CD4-positive, alpha-beta memory T cell (primary cell): ENCODE results near the gene ARID1B. TPM values are rescaled to one million over a fixed set of nuclear protein-coding genes. Genes with fewer than 3 reads are reported as not detected.

Experiments
- CTCF ChIA-PET: fragments of 350-600 bp; sonication (Branson Sonifier 250); formaldehyde crosslinking; loops from one replicate; lab custom pipeline; 2021; ENCODE audit warnings: inconsistent platforms; ENCODE audit not compliant: partially characterized antibody; lab: Charles Lee
- POLR2A ChIA-PET: fragments of 350-600 bp; sonication (Branson Sonifier 250); formaldehyde crosslinking; loops from one replicate; lab custom pipeline; 2021; ENCODE audit not compliant: partially characterized antibody; lab: Charles Lee
- DNase-seq, 5 donors: peaks; one replicate each; pipeline versions ENCODE4 v3.0.0 to v3.0.0-alpha.2; 2020 to 2022; ENCODE audit warnings: mixed read lengths in 1 of 5
- H3K27ac ChIP-seq: one replicate; pipeline ENCODE4 v1.7.0; 2013; ENCODE audit warnings: low read depth, low read length
- H3K27me3 ChIP-seq: 2 replicates; pipeline ENCODE4 v1.7.0; 2013; ENCODE audit warnings: mild to moderate bottlenecking, low read length, moderate library complexity; ENCODE audit not compliant: insufficient read depth
- H3K36me3 ChIP-seq: 2 replicates; pipeline ENCODE4 v1.7.0; 2013; ENCODE audit warnings: mild to moderate bottlenecking, low read length, moderate library complexity; ENCODE audit not compliant: insufficient read depth
- H3K4me1 ChIP-seq: 2 replicates; pipeline ENCODE4 v1.7.0; 2013; ENCODE audit warnings: mild to moderate bottlenecking, low read length, moderate library complexity; ENCODE audit not compliant: insufficient read depth
- H3K4me3 ChIP-seq, 2 donors: one replicate each; pipeline ENCODE4 v1.7.0; 2013; ENCODE audit warnings: low read length in 2 of 2, mild to moderate bottlenecking in 1 of 2
- H3K9me3 ChIP-seq, 2 donors: one replicate each; pipeline ENCODE4 v1.7.0; 2013; ENCODE audit warnings: low read length in 2 of 2, control low read depth in 1 of 2; ENCODE audit not compliant: control insufficient read depth in 1 of 2
- H3K27ac Mint-ChIP-seq, 7 donors: one replicate each; pipeline ENCODE4 v1.8.0; 2020 to 2021; ENCODE audit warnings: mixed read lengths in 7 of 7, mild to moderate bottlenecking in 6 of 7, inconsistent platforms in 3 of 7, moderate library complexity in 3 of 7
- H3K27me3 Mint-ChIP-seq, 2 donors: one replicate each; pipeline ENCODE4 v1.8.0; 2020 to 2021; ENCODE audit warnings: mixed read lengths in 2 of 2
- H3K36me3 Mint-ChIP-seq, 2 donors: one replicate each; pipeline ENCODE4 v1.8.0; 2020 to 2021; ENCODE audit warnings: mixed read lengths in 2 of 2, inconsistent platforms in 1 of 2, mild to moderate bottlenecking in 1 of 2
- H3K4me1 Mint-ChIP-seq, 4 donors: one replicate each; pipeline ENCODE4 v1.8.0; 2020 to 2021; ENCODE audit warnings: mixed read lengths in 4 of 4, mild to moderate bottlenecking in 1 of 4
- H3K4me3 Mint-ChIP-seq, 8 donors: one replicate each; pipeline ENCODE4 v1.8.0; 2020 to 2021; ENCODE audit warnings: mixed read lengths in 8 of 8, mild to moderate bottlenecking in 7 of 8, moderate library complexity in 6 of 8, inconsistent platforms in 3 of 8
- H3K9me3 Mint-ChIP-seq, 8 donors: one replicate each; pipeline ENCODE4 v1.8.0; 2020 to 2021; ENCODE audit warnings: mixed read lengths in 8 of 8, mild to moderate bottlenecking in 5 of 8, inconsistent platforms in 3 of 8, moderate library complexity in 1 of 8
- intact Hi-C: fragments of 100-400 bp; cut with micrococcal nuclease; formaldehyde crosslinking; loops from one replicate; pipeline ENCODE4 v1.15.1; 2023
- polyA plus RNA-seq, 2 donors: library from polyadenylated mRNA; unstranded; fragments of 300-500 nt; fragmentation: Illumina TruSeq; gene quantifications; one replicate each; pipeline ENCODE4 v1.2.3, GENCODE V29; 2021
- total RNA-seq, 2 experiments: library from RNA; stranded (reverse); gene quantifications; one replicate each; pipeline ENCODE4 v1.2.3, GENCODE V29; 2021

ARID1B gene
- total and polyA plus RNA-seq, 4 experiments from 2014 or later: 5.4 to 131 (median 72.4) TPM

DNA sequence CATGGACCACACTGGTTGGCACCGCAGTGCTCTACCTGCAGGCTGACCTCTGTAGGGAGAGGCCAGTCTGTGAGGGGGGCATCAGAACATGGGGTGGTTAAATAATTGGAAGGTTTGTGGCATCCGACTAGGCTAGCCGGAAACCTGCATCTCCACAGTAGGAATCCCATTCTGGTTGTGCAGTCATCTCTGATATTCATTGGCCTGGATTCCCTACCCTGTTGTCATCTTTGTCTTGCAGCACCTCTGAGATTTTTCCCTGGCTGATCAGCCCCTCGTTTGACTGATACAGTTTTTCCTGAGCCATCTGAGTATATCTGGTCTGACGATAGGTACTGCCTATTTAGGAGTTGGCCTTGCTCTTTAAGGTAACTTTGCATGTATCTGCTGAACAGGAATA lies 286.7 kb downstream of the ARID1B start:
- intact Hi-C loops: no loop called here
- no peak for DNase-seq
- H3K4me1 ChIP-seq: peaks cover 42% of the 10 kb centered on the region
- H3K36me3 ChIP-seq: no peaks in the 10 kb centered on the region
- Mint-ChIP-seq H3K4me1 (peaks cover 30 to 59% (median 40%) of the 10 kb centered on the region in 4 donors), H3K4me3 (no peak overlapping the region), H3K9me3 (no peaks in the 10 kb centered on the region), H3K27me3 (no peaks in the 10 kb centered on the region), H3K27ac (peak overlapping the region in 2 of 7 donors; percentile 36 to 51), H3K36me3 (peaks cover 3 to 4% of the 10 kb centered on the region in 2 donors)
- H3K27ac ChIP-seq: no peak overlapping the region
- H3K9me3 ChIP-seq: no peaks in the 10 kb centered on the region
- POLR2A ChIA-PET: interaction anchor here (1.0 kb wide), 1 partner anchor 11 kb away, joined by 3 read pairs; no protein-coding TSS in a partner anchor
- no peak overlapping the region for H3K4me3 ChIP-seq
- CTCF ChIA-PET: no interaction called here
- no peaks in the 10 kb centered on the region for H3K27me3 ChIP-seq

- H3K36me3 Mint-ChIP-seq: peaks cover 3 to 4% of the 10 kb centered on the region in 2 donors
- H3K27me3 Mint-ChIP-seq: no peaks in the 10 kb centered on the region
- Histone ChIP-seq H3K4me1 (peaks cover 46% of the 10 kb centered on the region), H3K36me3 (no peaks in the 10 kb centered on the region), H3K4me3 (no peak overlapping the region), H3K9me3 (no peaks in the 10 kb centered on the region), H3K27me3 (no peaks in the 10 kb centered on the region), H3K27ac (no peak overlapping the region)
- no peaks in the 10 kb centered on the region for H3K9me3 Mint-ChIP-seq
- CTCF ChIA-PET: no interaction called here
- H3K4me1 Mint-ChIP-seq: peaks cover 28 to 61% (median 41%) of the 10 kb centered on the region in 4 donors
- POLR2A ChIA-PET: interaction anchor here (1.0 kb wide), 1 partner anchor 10 kb away, joined by 3 read pairs; no protein-coding TSS in a partner anchor
- no peak for DNase-seq
- intact Hi-C loops: no loop called here
- H3K27ac Mint-ChIP-seq: no peak overlapping the region
- H3K4me3 Mint-ChIP-seq: no peak overlapping the region
These were observed 287.3 kb downstream of the ARID1B start for GRCh38 chr6:157064502-157064901.

GRCh38 chr6:157065366-157065765 lies 288.2 kb downstream of the ARID1B start:
- no peaks in the 10 kb centered on the region for H3K36me3 ChIP-seq
- ChIA-PET CTCF (no interaction called here), POLR2A (no interaction called here)
- H3K27ac ChIP-seq: no peak overlapping the region
- Mint-ChIP-seq H3K36me3 (peaks cover 3 to 4% of the 10 kb centered on the region in 2 donors), H3K9me3 (no peaks in the 10 kb centered on the region), H3K27me3 (no peaks in the 10 kb centered on the region), H3K27ac (peak overlapping the region in 1 of 7 donors; percentile 70), H3K4me1 (peaks cover 26 to 59% (median 46%) of the 10 kb centered on the region in 4 donors), H3K4me3 (no peak overlapping the region)
- no peaks in the 10 kb centered on the region for H3K27me3 ChIP-seq
- intact Hi-C loops: no loop called here
- H3K9me3 ChIP-seq: no peaks in the 10 kb centered on the region
- H3K4me3 ChIP-seq: no peak overlapping the region
- DNase-seq: no peak
- H3K4me1 ChIP-seq: peaks cover 42% of the 10 kb centered on the region

GRCh38 chr6:157066781-157067491 lies 289.8 kb downstream of the ARID1B start:
- Histone ChIP-seq H3K36me3 (no peaks in the 10 kb centered on the region), H3K27me3 (no peaks in the 10 kb centered on the region), H3K9me3 (no peaks in the 10 kb centered on the region), H3K4me3 (no peak overlapping the region), H3K4me1 (peaks cover 42% of the 10 kb centered on the region), H3K27ac (no peak overlapping the region)
- no peaks in the 10 kb centered on the region for H3K27me3 Mint-ChIP-seq
- H3K27ac Mint-ChIP-seq: peak overlapping the region in 1 of 7 donors; percentile 37
- DNase-seq: no peak
- intact Hi-C loops: no loop called here
- no peaks in the 10 kb centered on the region for H3K9me3 Mint-ChIP-seq
- ChIA-PET POLR2A (interaction anchor here (0.7 kb wide), 1 partner anchor 35 kb away, joined by 3 read pairs; no protein-coding TSS in a partner anchor), CTCF (no interaction called here)
- peak overlapping the region in 1 of 8 donors; percentile 36 for H3K4me3 Mint-ChIP-seq
- H3K36me3 Mint-ChIP-seq: peaks cover 3 to 4% of the 10 kb centered on the region in 2 donors
- peaks cover 27 to 55% (median 44%) of the 10 kb centered on the region in 4 donors for H3K4me1 Mint-ChIP-seq

GRCh38 chr6:157067507-157067906 lies 290.3 kb downstream of the ARID1B start:
- no peak for DNase-seq
- Mint-ChIP-seq H3K4me1 (peaks cover 28 to 59% (median 44%) of the 10 kb centered on the region in 4 donors), H3K36me3 (peaks cover 3 to 4% of the 10 kb centered on the region in 2 donors), H3K9me3 (no peaks in the 10 kb centered on the region), H3K27ac (peak overlapping the region in 2 of 7 donors; percentile 76 to 77), H3K4me3 (peak overlapping the region in 1 of 8 donors; percentile 58), H3K27me3 (no peaks in the 10 kb centered on the region)
- CTCF ChIA-PET: no interaction called here
- peaks cover 42% of the 10 kb centered on the region for H3K4me1 ChIP-seq
- no peak overlapping the region for H3K4me3 ChIP-seq
- no peak overlapping the region for H3K27ac ChIP-seq
- H3K9me3 ChIP-seq: no peaks in the 10 kb centered on the region
- POLR2A ChIA-PET: interaction anchor here (0.7 kb wide), 1 partner anchor 34 kb away, joined by 3 read pairs; no protein-coding TSS in a partner anchor
- H3K36me3 ChIP-seq: no peaks in the 10 kb centered on the region
- intact Hi-C loops: no loop called here
- no peaks in the 10 kb centered on the region for H3K27me3 ChIP-seq

DNA sequence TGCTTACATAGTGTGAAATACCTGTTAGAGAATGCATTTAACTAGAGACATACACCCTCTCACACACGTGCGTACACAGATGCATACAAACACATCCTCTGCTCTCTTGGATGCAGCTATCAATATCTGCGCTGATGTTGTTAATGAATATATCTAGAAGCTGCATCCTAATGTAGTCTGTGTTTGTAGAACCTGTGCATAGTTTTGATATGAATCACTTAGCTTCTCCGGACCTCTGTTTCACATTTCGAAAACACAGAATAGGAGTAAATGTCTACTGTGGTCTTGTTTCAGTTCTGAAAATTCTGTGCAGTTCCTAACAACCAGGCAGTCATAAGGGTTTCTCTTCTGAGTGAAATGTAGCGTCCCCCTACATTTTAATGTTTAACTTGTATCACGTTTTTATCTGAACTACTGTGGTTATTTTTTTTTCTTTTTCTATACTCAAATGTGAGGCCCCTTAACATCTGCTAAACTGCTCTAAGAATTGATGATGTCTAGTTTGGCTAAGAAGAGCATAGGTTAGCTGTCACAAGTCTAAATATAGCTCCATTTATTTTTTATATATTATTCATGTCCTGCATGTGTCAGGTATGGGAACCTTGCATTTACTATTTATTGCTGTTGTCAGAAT lies 291.6 kb downstream of the ARID1B start:
- ChIA-PET POLR2A (interaction anchor here (0.7 kb wide), 1 partner anchor 129 kb away, joined by 5 read pairs; no protein-coding TSS in a partner anchor), CTCF (interaction anchor here (1.6 kb wide), 1 partner anchor 18 kb away, joined by 3 read pairs; no protein-coding TSS in a partner anchor)
- H3K36me3 Mint-ChIP-seq: peaks cover 3 to 9% of the 10 kb centered on the region in 2 donors
- H3K9me3 Mint-ChIP-seq: no peaks in the 10 kb centered on the region
- no peak for DNase-seq
- no peaks in the 10 kb centered on the region for H3K9me3 ChIP-seq
- no peak overlapping the region for H3K4me3 ChIP-seq
- H3K36me3 ChIP-seq: no peaks in the 10 kb centered on the region
- H3K27me3 Mint-ChIP-seq: no peaks in the 10 kb centered on the region
- peaks cover 34% of the 10 kb centered on the region for H3K4me1 ChIP-seq
- intact Hi-C loops: no loop called here
- H3K4me3 Mint-ChIP-seq: peak overlapping the region in 6 of 8 donors; percentile 20 to 63 (median 48)
- peaks cover 27 to 51% (median 37%) of the 10 kb centered on the region in 4 donors for H3K4me1 Mint-ChIP-seq
- peak overlapping the region in 2 of 7 donors; percentile 64 to 82 for H3K27ac Mint-ChIP-seq
- no peaks in the 10 kb centered on the region for H3K27me3 ChIP-seq
- no peak overlapping the region for H3K27ac ChIP-seq

- CTCF ChIA-PET: interaction anchor here (1.6 to 1.8 kb wide), 2 partner anchors 17 to 70 kb away, joined by 3 to 4 read pairs; no protein-coding TSS in a partner anchor
- Histone ChIP-seq H3K4me3 (no peak overlapping the region), H3K9me3 (no peaks in the 10 kb centered on the region), H3K27ac (no peak overlapping the region), H3K36me3 (no peaks in the 10 kb centered on the region), H3K27me3 (no peaks in the 10 kb centered on the region), H3K4me1 (peaks cover 33% of the 10 kb centered on the region)
- intact Hi-C loops: no loop called here
- no peaks in the 10 kb centered on the region for H3K9me3 Mint-ChIP-seq
- peaks cover 6 to 12% of the 10 kb centered on the region in 2 donors for H3K36me3 Mint-ChIP-seq
- H3K4me1 Mint-ChIP-seq: peaks cover 28 to 51% (median 41%) of the 10 kb centered on the region in 4 donors
- H3K27me3 Mint-ChIP-seq: no peaks in the 10 kb centered on the region
- POLR2A ChIA-PET: no interaction called here
- no peak for DNase-seq
- no peak overlapping the region for H3K4me3 Mint-ChIP-seq
- no peak overlapping the region for H3K27ac Mint-ChIP-seq
These were observed 292.4 kb downstream of the ARID1B start for GRCh38 chr6:157069585-157069984.
